WTC11 (cell line): ENCODE data around the gene MMP13. TPM values are rescaled to one million over a fixed set of nuclear protein-coding genes. Genes with fewer than 3 reads are reported as not detected.

ENCODE experiments used
- ATAC-seq: fragments of 200-7000 bp; cut with Tn5 transposase; 2 replicates; pipeline ENCODE4 v1.10.0; 2021; ENCODE audit warnings: mild to moderate bottlenecking, moderate library complexity
- CTCF ChIA-PET: fragments of 300-600 bp; sonication (Branson Sonifier 250); formaldehyde crosslinking; loops from one replicate; lab custom pipeline; 2021; ENCODE audit warnings: antibody characterized with exemption; lab: Charles Lee
- POLR2A ChIA-PET: fragments of 350-600 bp; sonication (Branson Sonifier 250); formaldehyde crosslinking; loops from one replicate; lab custom pipeline; 2021; ENCODE audit warnings: antibody characterized with exemption; lab: Charles Lee
- DNase-seq: peaks from one replicate; pipeline ENCODE4 v3.0.0; 2021; ENCODE audit warnings: low spot score
- H3K27ac Mint-ChIP-seq: 2 replicates; pipeline ENCODE4 v1.8.0; 2021; ENCODE audit warnings: mixed read lengths
- H3K27me3 Mint-ChIP-seq: 2 replicates; pipeline ENCODE4 v1.8.0; 2021; ENCODE audit warnings: low read depth, mild to moderate bottlenecking, moderate library complexity, mixed read lengths
- H3K36me3 Mint-ChIP-seq: 2 replicates; pipeline ENCODE4 v1.8.0; 2021; ENCODE audit warnings: mixed read lengths
- H3K4me1 Mint-ChIP-seq: 2 replicates; pipeline ENCODE4 v1.8.0; 2022; ENCODE audit warnings: mixed read lengths
- H3K4me3 Mint-ChIP-seq: 2 replicates; pipeline ENCODE4 v1.8.0; 2021; ENCODE audit warnings: mild to moderate bottlenecking, moderate library complexity, mixed read lengths
- H3K9me3 Mint-ChIP-seq: 2 replicates; pipeline ENCODE4 v1.8.0; 2021; ENCODE audit warnings: mixed read lengths
- AR ChIP-seq: fragments of 250-450 bp; sonication (Bioruptor Pico); IDR thresholded peaks from 2 replicates; pipeline ENCODE4 v1.9.0; 2021; ENCODE audit warnings: mild to moderate bottlenecking
- ELF4 ChIP-seq: sonication (generic); formaldehyde crosslinking; IDR thresholded peaks from 2 replicates; pipeline ENCODE4 v1.8.1; 2022; ENCODE audit warnings: low read depth, mild to moderate bottlenecking, moderate library complexity, missing genetic modification reagents
- IRF1 ChIP-seq: sonication (generic); formaldehyde crosslinking; IDR thresholded peaks from 2 replicates; pipeline ENCODE4 v1.8.0; 2023; ENCODE audit warnings: missing genetic modification reagents
- NFYB ChIP-seq: sonication (generic); formaldehyde crosslinking; conservative IDR thresholded peaks from 2 replicates; pipeline ENCODE4 v1.8.0; 2022; ENCODE audit warnings: low read depth, missing genetic modification reagents
- PRDM15 ChIP-seq: sonication (generic); formaldehyde crosslinking; IDR thresholded peaks from 2 replicates; pipeline ENCODE4 v1.8.0; 2022; ENCODE audit warnings: missing genetic modification reagents
- RELA ChIP-seq: sonication (generic); formaldehyde crosslinking; IDR thresholded peaks from 2 replicates; pipeline ENCODE4 v1.8.1; 2022; ENCODE audit warnings: missing genetic modification reagents, mild to moderate bottlenecking, borderline replicate concordance
- ZBTB21 ChIP-seq: sonication (generic); formaldehyde crosslinking; IDR thresholded peaks from 2 replicates; pipeline ENCODE4 v1.8.1; 2023; ENCODE audit warnings: mild to moderate bottlenecking, missing genetic modification reagents, borderline replicate concordance
- ZNF232 ChIP-seq: sonication (generic); formaldehyde crosslinking; IDR thresholded peaks from 2 replicates; pipeline ENCODE4 v1.8.0; 2022; ENCODE audit warnings: mild to moderate bottlenecking, missing genetic modification reagents
- ZNF671 ChIP-seq: fragments of 250-450 bp; sonication (Bioruptor Pico); IDR thresholded peaks from 2 replicates; pipeline ENCODE4 v1.8.0; 2021; ENCODE audit warnings: mild to moderate bottlenecking
- total RNA-seq: library from RNA; stranded (reverse); gene quantifications from 3 replicates; pipeline ENCODE4 v1.2.3, GENCODE V29; 2021
- TF ChIP-seq, protein P1 (sequence below): sonication (generic); formaldehyde crosslinking; IDR thresholded peaks from 2 replicates; pipeline ENCODE4 v1.8.1; 2022; ENCODE audit warnings: missing genetic modification reagents, borderline replicate concordance
- TF ChIP-seq, protein P2 (sequence below): sonication (generic); formaldehyde crosslinking; IDR thresholded peaks from 2 replicates; pipeline ENCODE4 v1.8.1; 2023; ENCODE audit warnings: mild to moderate bottlenecking, missing genetic modification reagents
- TF ChIP-seq, protein P3 (sequence below): sonication (generic); formaldehyde crosslinking; IDR thresholded peaks from 2 replicates; pipeline ENCODE4 v1.8.1; 2023; ENCODE audit warnings: mild to moderate bottlenecking, missing genetic modification reagents, moderate library complexity

MMP13 gene
- total RNA-seq, 1 experiment from 2014 or later: not detected

- H3K36me3 Mint-ChIP-seq: no peaks in the 10 kb centered on the region; the same call in 1 of the 2 replicates
Measured at GRCh38 chr11:102967497-102967896, 12.0 kb upstream of the MMP13 start.

GRCh38 chr11:102966011-102966410 is 10.5 kb upstream of the MMP13 start:
- Mint-ChIP-seq H3K27ac (no peak overlapping the region), H3K9me3 (peaks cover 5% of the 10 kb centered on the region), H3K4me1 (peaks cover 3% of the 10 kb centered on the region; the same call in 1 of the 2 replicates), H3K36me3 (no peaks in the 10 kb centered on the region; the same call in 1 of the 2 replicates), H3K27me3 (no peaks in the 10 kb centered on the region), H3K4me3 (no peak overlapping the region)
- POLR2A ChIA-PET: no interaction called here
- DNase-seq (no peak), ATAC-seq (no peak)
- CTCF ChIA-PET: interaction anchor here (1.1 kb wide), 1 partner anchor 51 kb away, joined by 3 read pairs; no protein-coding TSS in a partner anchor
- TF ChIP-seq ZNF232 (no peak), ZBTB21 (CRISPR knock-in tag) (no peak), AR (no peak), IRF1 (no peak)
- TF ChIP-seq, protein P1, sequence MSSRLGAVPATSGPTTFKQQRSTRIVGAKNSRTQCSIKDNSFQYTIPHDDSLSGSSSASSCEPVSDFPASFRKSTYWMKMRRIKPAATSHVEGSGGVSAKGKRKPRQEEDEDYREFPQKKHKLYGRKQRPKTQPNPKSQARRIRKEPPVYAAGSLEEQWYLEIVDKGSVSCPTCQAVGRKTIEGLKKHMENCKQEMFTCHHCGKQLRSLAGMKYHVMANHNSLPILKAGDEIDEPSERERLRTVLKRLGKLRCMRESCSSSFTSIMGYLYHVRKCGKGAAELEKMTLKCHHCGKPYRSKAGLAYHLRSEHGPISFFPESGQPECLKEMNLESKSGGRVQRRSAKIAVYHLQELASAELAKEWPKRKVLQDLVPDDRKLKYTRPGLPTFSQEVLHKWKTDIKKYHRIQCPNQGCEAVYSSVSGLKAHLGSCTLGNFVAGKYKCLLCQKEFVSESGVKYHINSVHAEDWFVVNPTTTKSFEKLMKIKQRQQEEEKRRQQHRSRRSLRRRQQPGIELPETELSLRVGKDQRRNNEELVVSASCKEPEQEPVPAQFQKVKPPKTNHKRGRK: no peak
- TF ChIP-seq, protein P2, sequence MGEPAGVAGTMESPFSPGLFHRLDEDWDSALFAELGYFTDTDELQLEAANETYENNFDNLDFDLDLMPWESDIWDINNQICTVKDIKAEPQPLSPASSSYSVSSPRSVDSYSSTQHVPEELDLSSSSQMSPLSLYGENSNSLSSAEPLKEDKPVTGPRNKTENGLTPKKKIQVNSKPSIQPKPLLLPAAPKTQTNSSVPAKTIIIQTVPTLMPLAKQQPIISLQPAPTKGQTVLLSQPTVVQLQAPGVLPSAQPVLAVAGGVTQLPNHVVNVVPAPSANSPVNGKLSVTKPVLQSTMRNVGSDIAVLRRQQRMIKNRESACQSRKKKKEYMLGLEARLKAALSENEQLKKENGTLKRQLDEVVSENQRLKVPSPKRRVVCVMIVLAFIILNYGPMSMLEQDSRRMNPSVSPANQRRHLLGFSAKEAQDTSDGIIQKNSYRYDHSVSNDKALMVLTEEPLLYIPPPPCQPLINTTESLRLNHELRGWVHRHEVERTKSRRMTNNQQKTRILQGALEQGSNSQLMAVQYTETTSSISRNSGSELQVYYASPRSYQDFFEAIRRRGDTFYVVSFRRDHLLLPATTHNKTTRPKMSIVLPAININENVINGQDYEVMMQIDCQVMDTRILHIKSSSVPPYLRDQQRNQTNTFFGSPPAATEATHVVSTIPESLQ (CRISPR knock-in tag): no peak

More at GRCh38 chr11:102967497-102967896, 12.0 kb upstream of the MMP13 start:
- TF ChIP-seq, protein P3, sequence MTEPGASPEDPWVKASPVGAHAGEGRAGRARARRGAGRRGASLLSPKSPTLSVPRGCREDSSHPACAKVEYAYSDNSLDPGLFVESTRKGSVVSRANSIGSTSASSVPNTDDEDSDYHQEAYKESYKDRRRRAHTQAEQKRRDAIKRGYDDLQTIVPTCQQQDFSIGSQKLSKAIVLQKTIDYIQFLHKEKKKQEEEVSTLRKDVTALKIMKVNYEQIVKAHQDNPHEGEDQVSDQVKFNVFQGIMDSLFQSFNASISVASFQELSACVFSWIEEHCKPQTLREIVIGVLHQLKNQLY (CRISPR knock-in tag): no peak
- no peak for TF ChIP-seq PRDM15
- no peak for TF ChIP-seq RELA (CRISPR knock-in tag)
- TF ChIP-seq ZNF671 (CRISPR knock-in tag): no peak
- TF ChIP-seq ELF4 (CRISPR knock-in tag): no peak
- no peak for TF ChIP-seq NFYB (CRISPR knock-in tag)
- no peak for TF ChIP-seq IRF1
- CTCF ChIA-PET: no interaction called here
- ATAC-seq: no peak
- DNase-seq: no peak
- Mint-ChIP-seq H3K27me3 (no peaks in the 10 kb centered on the region), H3K4me3 (no peak overlapping the region), H3K9me3 (peaks cover 5% of the 10 kb centered on the region), H3K4me1 (peaks cover 6% of the 10 kb centered on the region; the same call in 1 of the 2 replicates), H3K27ac (no peak overlapping the region)
- POLR2A ChIA-PET: no interaction called here
